Keratinocyte (primary cell): Measurements from ENCODE around the gene ZC3H12C.

Experiments used
- CTCF ChIP-seq, 3 experiments: IDR thresholded peaks in 1 of 3; conservative IDR thresholded peaks in 1 of 3; optimal IDR thresholded peaks in 1 of 3; 2 replicates in 2 of 3; 3 replicates in 1 of 3; pipeline versions ENCODE3 to v1.5.1; 2011; ENCODE audit warnings: low read length in 3 of 3, mild to moderate bottlenecking in 3 of 3, moderate library complexity in 2 of 3, control low read depth in 1 of 3, inconsistent platforms in 1 of 3; ENCODE audit not compliant: insufficient read depth in 2 of 3; ENCODE audit errors: extremely low read depth in 1 of 3
- EZH2 ChIP-seq: IDR thresholded peaks from one replicate; pipeline ENCODE4 v1.6.1; 2012; ENCODE audit warnings: inconsistent platforms, mild to moderate bottlenecking, low read length, moderate library complexity

- TF ChIP-seq CTCF (optimal IDR thresholded peaks at IDR 0.05 in 1 of 3, IDR thresholded peaks at IDR 0.05 in 1 of 3, conservative IDR thresholded peaks at IDR 0.05 in 1 of 3; ENCODE audit: extremely low read depth in 1 of 3, insufficient read depth in 2 of 3, low read length in 3 of 3) (no peak), EZH2 (no peak)
Measured at GRCh38 chr11:110075847-110076208, 17.4 kb upstream of the ZC3H12C start.
